RCC 7860 (cell line): ENCODE results near the gene NOL4L.
A peak's percentile ranks its signal among the peaks of the same experiment; 100 is the strongest.

Source experiments
- DNase-seq: peaks from one replicate; pipeline ENCODE4 v3.0.0-alpha.2; 2015; ENCODE audit warnings: low spot score
- FAIRE-seq: peaks from 2 replicates; lab custom pipeline; 2012; peaks lifted over from hg19 to GRCh38; lab: Jason Lieb, UNC

Gene NOL4L, protein sequence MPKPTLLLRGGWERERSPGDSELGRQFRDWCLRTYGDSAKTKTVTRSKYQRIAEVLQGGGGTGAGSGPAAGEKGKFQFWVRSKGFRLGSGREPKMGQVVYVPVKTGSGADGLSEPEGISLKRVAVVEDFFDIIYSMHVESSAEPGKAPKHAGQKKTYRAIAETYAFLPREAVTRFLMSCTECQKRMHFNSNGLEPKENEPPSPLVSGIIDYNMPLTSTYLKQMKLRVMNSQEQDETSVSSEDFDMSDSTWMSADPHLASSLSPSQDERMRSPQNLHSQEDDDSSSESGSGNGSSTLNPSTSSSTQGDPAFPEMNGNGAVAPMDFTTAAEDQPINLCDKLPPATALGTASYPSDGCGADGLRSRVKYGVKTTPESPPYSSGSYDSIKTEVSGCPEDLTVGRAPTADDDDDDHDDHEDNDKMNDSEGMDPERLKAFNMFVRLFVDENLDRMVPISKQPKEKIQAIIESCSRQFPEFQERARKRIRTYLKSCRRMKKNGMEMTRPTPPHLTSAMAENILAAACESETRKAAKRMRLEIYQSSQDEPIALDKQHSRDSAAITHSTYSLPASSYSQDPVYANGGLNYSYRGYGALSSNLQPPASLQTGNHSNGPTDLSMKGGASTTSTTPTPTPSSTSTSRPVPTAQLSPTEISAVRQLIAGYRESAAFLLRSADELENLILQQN

DNA sequence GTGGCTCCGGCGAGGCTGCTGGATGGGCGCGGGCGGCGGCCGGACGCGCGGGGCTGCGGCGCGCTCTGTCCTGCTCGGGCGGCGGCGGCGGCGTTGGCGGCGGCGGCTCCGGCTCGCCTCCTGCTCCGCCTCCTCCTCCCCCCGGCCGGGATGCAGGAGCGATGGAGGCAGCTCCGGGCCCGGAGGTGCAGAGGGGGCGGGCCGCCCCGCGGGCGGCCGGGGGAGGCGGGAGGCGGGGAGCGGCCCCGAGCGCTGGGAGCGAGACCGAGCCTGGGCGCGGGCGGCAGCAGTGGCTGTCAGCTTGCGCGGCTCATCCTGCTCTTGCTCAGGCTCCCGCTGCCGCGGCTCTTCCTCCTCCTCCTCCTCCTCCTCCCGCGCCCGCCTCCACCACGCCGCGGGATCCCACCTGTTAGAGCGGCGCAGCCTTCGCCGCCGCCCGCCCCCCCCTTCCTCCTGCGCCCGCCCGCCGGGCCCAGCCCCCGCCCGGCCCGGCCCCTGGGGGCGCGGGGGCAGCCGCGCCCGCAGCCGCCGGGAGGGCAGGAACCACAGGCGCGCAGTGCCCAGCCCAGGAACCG lies at the start of gene NOL4L:
Gene NOL4L, minus strand, starts transcription at position 323 of the 575 bp plus-strand sequence. CDS start 443 bp downstream, outside the sequence.
- peak; percentile 21 for DNase-seq

GRCh38 chr20:32634041-32634805 lies 49.1 kb upstream of the NOL4L start:
- DNase-seq (no peak), FAIRE-seq (no peak)

More for the DNA sequence above, at the start of gene NOL4L:
- FAIRE-seq, result no peak

- no peak for DNase-seq
- FAIRE-seq, result no peak
Measured at GRCh38 chr20:32632461-32633354, 47.6 kb upstream of the NOL4L start.

GRCh38 chr20:32631933-32632460 lies 46.9 kb upstream of the NOL4L start:
- no peak for FAIRE-seq
- no peak for DNase-seq

DNA sequence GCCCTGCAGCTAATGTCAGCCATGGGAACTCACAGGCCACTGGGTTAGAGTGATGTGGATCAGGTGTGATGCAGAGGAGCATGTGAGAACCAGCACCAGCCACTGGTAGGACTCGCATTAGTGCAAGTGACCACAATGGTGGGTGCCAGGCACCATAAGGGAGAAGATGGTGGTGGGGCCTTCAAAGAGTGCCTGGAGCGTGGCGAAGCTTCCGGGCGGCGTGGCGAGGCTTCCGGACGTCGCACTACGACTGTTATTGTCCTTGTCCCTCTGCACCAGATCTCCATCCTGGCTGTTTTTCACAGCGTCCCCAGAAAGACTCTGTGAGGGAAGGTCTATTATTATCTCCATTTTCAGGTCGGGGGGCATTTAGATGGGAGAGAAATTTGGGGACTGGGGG lies 44.7 kb upstream of the NOL4L start:
- DNase-seq (no peak), FAIRE-seq (no peak)

- DNase-seq (no peak), FAIRE-seq (no peak)
Measured at GRCh38 chr20:32628960-32629530, 43.9 kb upstream of the NOL4L start.

- FAIRE-seq (no peak), DNase-seq (no peak)
Measured at GRCh38 chr20:32626859-32627636, 41.9 kb upstream of the NOL4L start.

DNA sequence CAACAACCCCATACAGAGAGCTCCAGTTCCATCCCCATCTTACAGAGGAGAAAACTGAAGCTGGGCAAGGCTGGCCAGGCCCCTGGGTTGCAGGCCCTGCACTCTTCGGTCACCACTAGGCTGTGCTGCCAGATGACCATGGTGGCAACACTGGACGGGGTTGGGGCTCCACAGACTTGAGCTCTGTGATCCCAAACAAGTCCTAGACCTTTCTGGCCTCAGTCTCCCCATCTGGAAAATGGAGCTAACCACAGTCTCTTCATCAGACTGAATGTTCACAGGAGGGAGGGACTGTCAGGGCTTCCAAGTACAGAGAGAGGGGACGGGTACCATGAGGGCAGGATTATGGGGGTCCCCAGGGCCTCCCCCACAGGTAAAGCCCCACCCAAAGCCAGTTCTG lies 41.3 kb upstream of the NOL4L start:
- no peak for DNase-seq
- no peak for FAIRE-seq

- DNase-seq (no peak), FAIRE-seq (no peak)
Measured at GRCh38 chr20:32625996-32626395, 40.9 kb upstream of the NOL4L start.

- FAIRE-seq (no peak), DNase-seq (no peak)
Measured at GRCh38 chr20:32624687-32625345, 39.7 kb upstream of the NOL4L start.

DNA sequence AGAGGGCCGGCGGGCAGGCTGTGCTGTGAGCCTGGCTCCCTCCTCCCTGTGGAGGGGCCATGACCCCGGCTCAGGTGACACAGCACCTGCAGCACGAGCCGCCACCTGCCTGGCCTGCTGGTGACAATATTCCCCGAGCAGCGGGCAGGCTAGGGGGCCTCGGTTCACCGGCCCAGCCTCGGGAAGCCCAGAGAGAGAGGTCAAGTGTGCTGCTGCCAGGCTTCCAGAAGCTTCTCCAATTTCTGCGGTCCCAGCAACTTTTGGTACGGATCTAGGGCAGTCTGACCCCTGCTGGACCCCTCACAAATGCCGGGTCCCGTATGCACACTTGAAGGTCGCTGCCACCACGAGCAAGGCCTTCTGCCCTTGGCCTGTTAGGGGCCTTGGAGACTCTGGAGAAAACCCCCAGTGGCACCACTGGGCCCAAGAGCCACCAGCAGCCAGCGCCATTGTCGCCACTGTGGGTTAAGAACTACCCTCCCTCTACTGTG lies 38.6 kb upstream of the NOL4L start:
- DNase-seq (no peak), FAIRE-seq (no peak)

- no peak for DNase-seq
- no peak for FAIRE-seq
Measured at GRCh38 chr20:32622585-32623468, 37.7 kb upstream of the NOL4L start.

DNA sequence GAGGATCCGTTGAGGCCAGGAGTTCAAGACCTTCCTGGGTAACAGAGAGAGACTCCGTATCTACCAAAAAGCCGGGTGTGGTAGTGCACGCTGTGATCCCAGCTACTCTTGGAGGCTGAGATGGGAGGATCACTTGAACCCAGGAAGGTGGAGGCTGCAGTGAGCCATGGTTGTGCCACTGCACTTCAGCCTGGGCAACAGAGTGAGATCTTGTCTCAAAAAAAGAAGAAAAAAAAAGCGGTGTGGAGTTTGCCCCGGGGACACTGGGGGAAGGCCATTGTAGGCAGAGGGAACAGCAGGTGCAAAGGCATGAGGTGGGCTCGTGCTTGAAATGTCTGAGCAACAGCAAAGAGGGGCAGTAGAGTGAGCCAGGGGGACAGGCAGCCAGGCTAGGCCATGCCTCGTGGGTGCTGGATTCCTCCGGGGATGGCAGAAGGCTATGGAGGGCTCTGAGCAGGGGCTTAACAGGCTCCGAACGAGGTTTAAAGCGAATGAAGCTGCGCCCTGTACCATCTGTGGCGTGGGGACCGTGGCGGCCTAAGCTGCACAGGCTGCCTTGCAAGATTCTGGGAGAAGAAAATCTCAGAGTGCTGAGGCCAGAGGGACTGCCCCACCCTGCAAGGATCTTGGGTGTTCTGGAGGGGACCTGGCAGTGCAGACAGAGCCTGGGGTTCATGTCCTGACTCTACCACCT lies 36.9 kb upstream of the NOL4L start:
- FAIRE-seq, result no peak
- DNase-seq, result no peak

GRCh38 chr20:32621071-32621890 lies 36.1 kb upstream of the NOL4L start:
- no peak for FAIRE-seq

DNA sequence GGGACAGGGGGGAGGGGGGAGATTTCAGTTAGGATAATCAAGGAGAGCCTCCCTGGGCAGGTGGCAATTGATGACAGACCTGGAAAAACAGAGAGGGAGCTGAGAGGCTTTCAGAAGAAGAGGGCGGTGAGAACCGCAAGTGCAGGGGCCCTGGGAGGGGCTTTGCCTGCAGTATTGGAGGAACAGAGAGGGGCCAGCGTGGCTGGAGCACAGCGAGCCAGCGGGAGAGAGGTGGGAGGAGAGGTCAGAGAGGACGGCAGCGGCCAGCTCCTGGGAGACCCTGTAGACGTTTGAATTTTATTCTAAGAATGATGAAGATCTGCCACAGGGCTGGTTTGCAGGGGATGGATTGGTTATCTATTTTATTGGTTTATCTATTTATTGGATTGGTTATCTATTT lies 34.5 kb upstream of the NOL4L start:
- DNase-seq (no peak), FAIRE-seq (no peak)

More at GRCh38 chr20:32621071-32621890, 36.1 kb upstream of the NOL4L start:
- no peak for DNase-seq

- DNase-seq (no peak), FAIRE-seq (no peak)
Measured at GRCh38 chr20:32614772-32615171, 29.6 kb upstream of the NOL4L start.
